Gastrocnemius medialis (tissue), 4 donors: ENCODE results near the gene ENO4. TPM values are rescaled to one million over a fixed set of nuclear protein-coding genes. Genes with fewer than 3 reads are reported as not detected.

Source experiments
- ATAC-seq, 2 donors: fragments of 150-250 bp; one replicate each; pipeline ENCODE4 v1.9.1; 2016
- DNase-seq, 2 donors: peaks; one replicate each; pipeline ENCODE4 v3.0.0-alpha.2; 2019
- H3K27ac ChIP-seq, 4 donors: fragments of 200-600 bp; sonication (generic); 1 replicate in 1 of 4; 2 replicates in 3 of 4; pipeline ENCODE4 v1.5.1; 2016 to 2018; ENCODE audit warnings: mild to moderate bottlenecking in 2 of 4, moderate library complexity in 1 of 4
- H3K27me3 ChIP-seq, 3 donors: fragments of 200-600 bp; sonication (generic) in 2 of 3; 1 replicate in 1 of 3; 2 replicates in 2 of 3; pipeline versions ENCODE4 v1.5.1 to v1.6.0; 2016 to 2019; ENCODE audit warnings: mild to moderate bottlenecking in 1 of 3, moderate library complexity in 1 of 3
- H3K36me3 ChIP-seq, 2 donors: fragments of 200-600 bp; sonication (generic) in 1 of 2; one replicate each; pipeline ENCODE4 v1.5.1; 2017 to 2018
- H3K4me1 ChIP-seq, 2 donors: fragments of 200-600 bp; sonication (generic) in 1 of 2; one replicate each; pipeline ENCODE4 v1.5.1; 2016 to 2017; ENCODE audit warnings: mild to moderate bottlenecking in 2 of 2
- H3K4me3 ChIP-seq, 4 donors: fragments of 200-600 bp; sonication (generic) in 3 of 4; 1 replicate in 1 of 4; 2 replicates in 3 of 4; pipeline ENCODE4 v1.5.1; 2016 to 2019; ENCODE audit warnings: mild to moderate bottlenecking in 2 of 4
- H3K9me3 ChIP-seq, 3 donors: fragments of 200-600 bp; sonication (generic) in 2 of 3; 1 replicate in 1 of 3; 2 replicates in 2 of 3; pipeline ENCODE4 v1.5.1; 2016 to 2019
- POLR2A ChIP-seq, 2 donors: fragments of 450-650 bp; IDR thresholded peaks; one replicate each; pipeline ENCODE4 v1.6.1; 2017; ENCODE audit warnings: antibody characterized with exemption in 2 of 2, mild to moderate bottlenecking in 2 of 2, moderate library complexity in 2 of 2
- in situ Hi-C, 4 donors: fragments of 200-750 bp; cut with MboI; loops; one replicate each; pipeline versions ENCODE4 v1.15.0 to v1.8.0; 2017; ENCODE audit warnings: low sequenced_read_pairs in 4 of 4
- intact Hi-C: fragments of 100-400 bp; cut with DNase I; formaldehyde crosslinking; loops from one replicate; pipeline ENCODE4 v1.15.1; 2023; ENCODE audit warnings: low total_unique reads
- total RNA-seq, 4 donors: library from RNA; depleted of rRNA; stranded (reverse); fragments of >200 nt; gene quantifications; one replicate each; pipeline versions ENCODE4 v1.1.0 to v1.2.3, GENCODE V29; 2016
- TF ChIP-seq, protein P1 (sequence below), 5 experiments: fragments of 450-650 bp in 3 of 5; fragments of 200-600 bp in 2 of 5; sonication (generic) in 2 of 5; IDR thresholded peaks in 4 of 5; conservative IDR thresholded peaks in 1 of 5; 1 replicate in 4 of 5; 2 replicates in 1 of 5; pipeline ENCODE4 v1.5.1; 2016 to 2019; ENCODE audit warnings: antibody characterized with exemption in 5 of 5, mild to moderate bottlenecking in 3 of 5, moderate library complexity in 3 of 5

The ENO4 gene
- total RNA-seq, 4 donors from 2014 or later: not detected

DNA sequence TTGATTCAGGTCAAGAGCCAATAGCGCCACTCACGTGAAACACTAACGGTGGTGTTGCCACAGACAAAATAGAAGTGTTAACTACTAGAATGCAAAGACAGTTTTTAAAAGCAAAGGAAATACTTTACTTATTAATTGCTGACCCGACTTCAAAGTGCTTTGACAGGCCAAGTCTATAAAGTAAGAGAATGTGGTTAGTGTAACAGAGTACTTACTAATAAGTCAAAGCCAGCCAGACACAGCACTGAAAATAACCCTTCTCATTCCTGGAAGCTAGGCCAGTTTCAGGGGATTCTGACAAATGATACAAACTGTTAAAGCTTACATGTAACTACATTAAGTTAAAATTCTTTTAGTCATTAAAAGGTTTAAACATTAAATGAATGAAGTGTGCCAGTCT is 50.3 kb downstream of the ENO4 start:
- no peak overlapping the region for H3K27ac ChIP-seq
- H3K4me3 ChIP-seq: no peak overlapping the region
- no peaks in the 10 kb centered on the region for H3K27me3 ChIP-seq
- no peaks in the 10 kb centered on the region for H3K4me1 ChIP-seq
- intact Hi-C loops (no loop called here), in situ Hi-C loops (no loop called here)
- DNase-seq (no peak), ATAC-seq (no peak)
- no peaks in the 10 kb centered on the region for H3K9me3 ChIP-seq
- TF ChIP-seq, protein P1, sequence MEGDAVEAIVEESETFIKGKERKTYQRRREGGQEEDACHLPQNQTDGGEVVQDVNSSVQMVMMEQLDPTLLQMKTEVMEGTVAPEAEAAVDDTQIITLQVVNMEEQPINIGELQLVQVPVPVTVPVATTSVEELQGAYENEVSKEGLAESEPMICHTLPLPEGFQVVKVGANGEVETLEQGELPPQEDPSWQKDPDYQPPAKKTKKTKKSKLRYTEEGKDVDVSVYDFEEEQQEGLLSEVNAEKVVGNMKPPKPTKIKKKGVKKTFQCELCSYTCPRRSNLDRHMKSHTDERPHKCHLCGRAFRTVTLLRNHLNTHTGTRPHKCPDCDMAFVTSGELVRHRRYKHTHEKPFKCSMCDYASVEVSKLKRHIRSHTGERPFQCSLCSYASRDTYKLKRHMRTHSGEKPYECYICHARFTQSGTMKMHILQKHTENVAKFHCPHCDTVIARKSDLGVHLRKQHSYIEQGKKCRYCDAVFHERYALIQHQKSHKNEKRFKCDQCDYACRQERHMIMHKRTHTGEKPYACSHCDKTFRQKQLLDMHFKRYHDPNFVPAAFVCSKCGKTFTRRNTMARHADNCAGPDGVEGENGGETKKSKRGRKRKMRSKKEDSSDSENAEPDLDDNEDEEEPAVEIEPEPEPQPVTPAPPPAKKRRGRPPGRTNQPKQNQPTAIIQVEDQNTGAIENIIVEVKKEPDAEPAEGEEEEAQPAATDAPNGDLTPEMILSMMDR (IDR thresholded peaks at IDR 0.05 in 4 of 5, conservative IDR thresholded peaks at IDR 0.05 in 1 of 5): no peak
- no peak for TF ChIP-seq POLR2A (IDR thresholded peaks at IDR 0.05)
- no peaks in the 10 kb centered on the region for H3K36me3 ChIP-seq

DNA sequence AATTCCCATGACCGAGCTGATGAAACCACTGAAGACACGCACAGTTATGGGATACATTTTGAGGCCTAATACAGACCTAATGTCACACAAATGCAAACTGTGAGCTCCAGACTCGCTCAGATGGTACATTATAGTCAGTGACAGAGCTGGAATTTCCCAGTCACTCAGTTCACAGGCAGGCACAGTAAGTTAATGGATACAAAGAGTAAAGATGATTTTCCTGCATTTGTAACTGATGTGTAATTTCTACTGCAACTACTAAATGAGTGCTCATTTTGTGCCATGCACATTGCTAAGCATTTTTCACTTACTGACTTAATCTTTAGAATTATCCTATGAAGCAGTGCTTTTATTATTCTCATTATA is 56.5 kb downstream of the ENO4 start:
- no peak overlapping the region for H3K27ac ChIP-seq
- H3K36me3 ChIP-seq: no peaks in the 10 kb centered on the region
- DNase-seq (no peak), ATAC-seq (no peak)
- in situ Hi-C loops (no loop called here), intact Hi-C loops (no loop called here)
- no peaks in the 10 kb centered on the region for H3K9me3 ChIP-seq
- H3K4me1 ChIP-seq: no peaks in the 10 kb centered on the region
- no peaks in the 10 kb centered on the region for H3K27me3 ChIP-seq
- TF ChIP-seq POLR2A (IDR thresholded peaks at IDR 0.05): no peak
- TF ChIP-seq, protein P1 (IDR thresholded peaks at IDR 0.05 in 4 of 5, conservative IDR thresholded peaks at IDR 0.05 in 1 of 5): no peak
- no peak overlapping the region for H3K4me3 ChIP-seq

DNA sequence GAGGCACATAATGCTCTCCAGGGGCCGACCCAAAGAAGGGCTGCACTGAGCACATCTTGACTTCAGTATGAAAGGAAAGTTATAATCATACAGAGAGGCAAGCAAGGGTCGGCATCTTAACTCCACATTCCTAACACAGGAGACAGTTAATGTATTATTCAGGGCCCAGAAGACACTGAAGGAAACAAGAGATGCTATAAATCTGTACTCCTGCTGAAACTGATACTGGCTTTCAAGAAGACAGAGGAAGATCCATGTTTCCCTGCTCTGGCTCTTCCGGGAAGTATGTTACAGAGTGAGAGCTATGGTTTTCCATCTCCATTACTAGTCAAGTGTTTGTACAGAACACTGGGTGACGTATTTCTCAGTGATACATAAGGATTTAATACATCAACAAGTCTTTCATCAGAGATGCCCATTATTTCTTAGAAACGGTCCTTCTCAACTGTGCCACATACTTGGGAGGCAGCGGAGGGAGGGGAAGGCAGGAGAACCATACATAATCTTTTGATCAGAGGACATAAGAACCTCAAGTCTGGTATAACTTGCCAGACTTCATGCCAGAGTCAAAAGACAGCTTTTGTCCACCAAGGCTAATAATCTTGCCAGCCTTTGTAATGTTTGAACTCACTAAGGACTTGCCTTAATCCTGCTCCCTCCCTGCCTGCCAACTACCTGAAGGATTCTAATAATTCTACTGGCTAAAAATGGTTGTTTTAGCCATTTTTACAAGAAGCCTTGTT is 58.1 kb downstream of the ENO4 start:
- in situ Hi-C loops (no loop called here), intact Hi-C loops (no loop called here)
- H3K4me3 ChIP-seq: no peak overlapping the region
- H3K36me3 ChIP-seq: no peaks in the 10 kb centered on the region
- H3K4me1 ChIP-seq: no peaks in the 10 kb centered on the region
- DNase-seq: no peak
- TF ChIP-seq, protein P1 (IDR thresholded peaks at IDR 0.05 in 4 of 5, conservative IDR thresholded peaks at IDR 0.05 in 1 of 5): no peak
- TF ChIP-seq POLR2A (IDR thresholded peaks at IDR 0.05): no peak
- no peaks in the 10 kb centered on the region for H3K27me3 ChIP-seq
- ATAC-seq: no peak
- H3K9me3 ChIP-seq: no peaks in the 10 kb centered on the region
- H3K27ac ChIP-seq: no peak overlapping the region

DNA sequence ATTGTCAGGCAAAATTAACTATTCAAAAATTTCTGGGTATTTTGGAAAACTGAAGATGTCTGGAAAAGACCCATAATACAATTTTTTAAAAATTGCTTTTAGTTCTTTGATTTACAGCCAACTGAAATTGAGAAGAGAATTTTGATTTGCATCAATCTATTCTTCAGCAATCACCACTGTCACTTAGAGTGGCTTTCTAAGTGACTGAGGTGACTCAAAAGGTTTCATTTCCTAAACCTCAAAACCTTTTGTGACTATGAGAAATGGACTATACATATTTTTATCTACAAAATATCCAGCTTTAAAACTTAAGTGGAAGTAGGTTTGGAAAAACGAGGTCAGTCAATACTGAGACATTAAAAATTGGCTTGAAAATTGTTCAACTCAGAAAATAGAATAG is 60.0 kb downstream of the ENO4 start:
- H3K4me1 ChIP-seq: no peaks in the 10 kb centered on the region
- TF ChIP-seq, protein P1 (IDR thresholded peaks at IDR 0.05 in 4 of 5, conservative IDR thresholded peaks at IDR 0.05 in 1 of 5): no peak
- no peak for TF ChIP-seq POLR2A (IDR thresholded peaks at IDR 0.05)
- no peak overlapping the region for H3K27ac ChIP-seq
- DNase-seq (no peak), ATAC-seq (no peak)
- no peaks in the 10 kb centered on the region for H3K27me3 ChIP-seq
- no peaks in the 10 kb centered on the region for H3K9me3 ChIP-seq
- no peak overlapping the region for H3K4me3 ChIP-seq
- in situ Hi-C loops: no loop called here
- intact Hi-C loops: no loop called here
- no peaks in the 10 kb centered on the region for H3K36me3 ChIP-seq

- in situ Hi-C loops: no loop called here
- no peaks in the 10 kb centered on the region for H3K36me3 ChIP-seq
- no peaks in the 10 kb centered on the region for H3K27me3 ChIP-seq
- no peaks in the 10 kb centered on the region for H3K9me3 ChIP-seq
- intact Hi-C loops: no loop called here
- no peak overlapping the region for H3K4me3 ChIP-seq
- ATAC-seq (no peak), DNase-seq (no peak)
- H3K4me1 ChIP-seq: no peaks in the 10 kb centered on the region
- TF ChIP-seq, protein P1 (IDR thresholded peaks at IDR 0.05 in 4 of 5, conservative IDR thresholded peaks at IDR 0.05 in 1 of 5): no peak
- H3K27ac ChIP-seq: no peak overlapping the region
Measured at GRCh38 chr10:116910910-116911309, 61.6 kb downstream of the ENO4 start.
